ENCODE results near the gene CELF1. TPM values are rescaled to one million over a fixed set of nuclear protein-coding genes. Genes with fewer than 3 reads are reported as not detected.

The CELF1 gene
- total RNA-seq, 1 donor: 128 TPM

- no peak overlapping the region for H3K4me3 ChIP-seq (ENCODE audit: low read depth, low read length)
- TF ChIP-seq CTCF (IDR thresholded peaks at IDR 0.05; ENCODE audit: insufficient read depth, low read depth, low read length): no peak
Observed at GRCh38 chr11:47504910-47505309, 48.0 kb downstream of the CELF1 start.

GRCh38 chr11:47503227-47503626 lies 49.7 kb downstream of the CELF1 start:
- H3K4me3 ChIP-seq (ENCODE audit: low read depth, low read length): no peak overlapping the region
- no peak for TF ChIP-seq CTCF (IDR thresholded peaks at IDR 0.05; ENCODE audit: insufficient read depth, low read depth, low read length)
- DNase-seq (ENCODE audit: low read depth): no peak

More at GRCh38 chr11:47504910-47505309, 48.0 kb downstream of the CELF1 start:
- DNase-seq (ENCODE audit: low read depth): no peak

GRCh38 chr11:47502767-47503166 lies 50.2 kb downstream of the CELF1 start:
- TF ChIP-seq CTCF (IDR thresholded peaks at IDR 0.05; ENCODE audit: insufficient read depth, low read depth, low read length): no peak
- no peak overlapping the region for H3K4me3 ChIP-seq (ENCODE audit: low read depth, low read length)
- no peak for DNase-seq (ENCODE audit: low read depth)

- no peak overlapping the region for H3K4me3 ChIP-seq (ENCODE audit: low read depth, low read length)
- no peak for DNase-seq (ENCODE audit: low read depth)
- no peak for TF ChIP-seq CTCF (IDR thresholded peaks at IDR 0.05; ENCODE audit: insufficient read depth, low read depth, low read length)
Observed at GRCh38 chr11:47501101-47501500, 51.8 kb downstream of the CELF1 start.

GRCh38 chr11:47500121-47500520 lies 52.8 kb downstream of the CELF1 start:
- H3K4me3 ChIP-seq (ENCODE audit: low read depth, low read length): no peak overlapping the region
- DNase-seq (ENCODE audit: low read depth): no peak
- no peak for TF ChIP-seq CTCF (IDR thresholded peaks at IDR 0.05; ENCODE audit: insufficient read depth, low read depth, low read length)

GRCh38 chr11:47499614-47500013 lies 53.3 kb downstream of the CELF1 start:
- TF ChIP-seq CTCF (IDR thresholded peaks at IDR 0.05; ENCODE audit: insufficient read depth, low read depth, low read length): no peak
- no peak for DNase-seq (ENCODE audit: low read depth)
- H3K4me3 ChIP-seq (ENCODE audit: low read depth, low read length): no peak overlapping the region

GRCh38 chr11:47499161-47499560 lies 53.8 kb downstream of the CELF1 start:
- no peak for DNase-seq (ENCODE audit: low read depth)

More at GRCh38 chr11:47499161-47499560, 53.8 kb downstream of the CELF1 start:
- no peak overlapping the region for H3K4me3 ChIP-seq (ENCODE audit: low read depth, low read length)
- TF ChIP-seq CTCF (IDR thresholded peaks at IDR 0.05; ENCODE audit: insufficient read depth, low read depth, low read length): no peak
